Measurements from ENCODE around the gene PNPO.

PNPO gene

DNA sequence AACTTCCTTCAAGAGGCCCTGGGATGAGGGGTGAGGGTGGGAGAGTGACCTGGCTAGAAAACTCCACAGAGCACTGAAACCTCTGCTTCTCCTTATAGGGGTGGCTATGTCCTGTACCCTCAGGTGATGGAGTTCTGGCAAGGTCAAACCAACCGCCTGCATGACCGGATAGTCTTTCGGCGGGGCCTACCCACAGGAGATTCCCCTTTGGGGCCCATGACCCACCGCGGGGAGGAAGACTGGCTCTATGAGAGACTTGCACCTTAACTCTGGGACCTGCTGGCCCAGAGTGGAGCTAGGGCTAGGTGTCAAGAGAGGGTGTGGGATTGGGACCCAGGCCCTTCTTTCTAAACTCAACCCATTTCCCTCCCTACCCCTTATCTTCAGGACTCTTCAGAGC is 5.1 kb downstream of the PNPO start:
- H3K9me3 ChIP-seq (replicated peaks in 1 of 2; ENCODE audit: control insufficient read depth in 2 of 2, insufficient read depth in 1 of 2, low read depth in 1 of 2, low read length in 2 of 2) = no peaks in the 10 kb centered on the region
- H2AFZ ChIP-seq (ENCODE audit: low read length) = no peak overlapping the region
- peaks cover 8 to 11% of the 10 kb centered on the region in 2 donors for H3K4me1 ChIP-seq (ENCODE audit: control insufficient read depth in 2 of 2, insufficient read depth in 1 of 2, low read depth in 1 of 2, low read length in 2 of 2)
- H3K36me3 ChIP-seq (replicated peaks in 1 of 2; ENCODE audit: control insufficient read depth in 2 of 2, insufficient read depth in 2 of 2, low read length in 2 of 2) = peaks cover 0 to 12% of the 10 kb centered on the region in 2 donors
- peak overlapping the region; percentile 78 for H2AK5ac ChIP-seq (ENCODE audit: low read depth, low read length)
- no peak overlapping the region for H4K91ac ChIP-seq (ENCODE audit: low read depth, low read length, poor library complexity)
- no peak overlapping the region for H2BK5ac ChIP-seq (ENCODE audit: low read length)
- peak overlapping the region; percentile 18 for H2BK15ac ChIP-seq (ENCODE audit: low read length)
- no peak overlapping the region for H3K23ac ChIP-seq (ENCODE audit: low read depth, low read length, poor library complexity)
- no peak overlapping the region for H3K14ac ChIP-seq (ENCODE audit: low read length)
- no peak for DNase-seq (ENCODE audit: low spot score)
- H2BK12ac ChIP-seq (ENCODE audit: low read length) = no peak overlapping the region
- no peak overlapping the region for H2BK120ac ChIP-seq (ENCODE audit: low read depth, low read length)
- H3K27ac ChIP-seq (replicated peaks; ENCODE audit: low read length) = no peak overlapping the region
- H3K4ac ChIP-seq (ENCODE audit: low read length) = no peak overlapping the region
- no CpG with 5 or more reads among the region's 6 CpGs for WGBS, 2 donors (ENCODE audit: extremely low coverage in 2 of 2, insufficient read length in 2 of 2, insufficient replicate concordance in 1 of 2)
- H3K9ac ChIP-seq (ENCODE audit: low read depth, low read length, poor library complexity) = no peak overlapping the region
- H3K4me3 ChIP-seq (ENCODE audit: low read length in 2 of 2) = no peak overlapping the region
- H4K8ac ChIP-seq (ENCODE audit: low read depth, low read length) = no peak overlapping the region
- peak overlapping the region; percentile 36 for H3K18ac ChIP-seq (ENCODE audit: low read length)
- H3K27me3 ChIP-seq (ENCODE audit: control insufficient read depth in 3 of 3, insufficient read depth in 3 of 3, low read depth in 1 of 3, low read length in 3 of 3) = peaks cover 0 to 5% (median 0%) of the 10 kb centered on the region in 3 experiments
- no peaks in the 10 kb centered on the region for H3K79me1 ChIP-seq (ENCODE audit: low read depth, low read length)
- no peak overlapping the region for H3K4me2 ChIP-seq (ENCODE audit: insufficient read depth, low read length, poor library complexity, severe bottlenecking)

DNA sequence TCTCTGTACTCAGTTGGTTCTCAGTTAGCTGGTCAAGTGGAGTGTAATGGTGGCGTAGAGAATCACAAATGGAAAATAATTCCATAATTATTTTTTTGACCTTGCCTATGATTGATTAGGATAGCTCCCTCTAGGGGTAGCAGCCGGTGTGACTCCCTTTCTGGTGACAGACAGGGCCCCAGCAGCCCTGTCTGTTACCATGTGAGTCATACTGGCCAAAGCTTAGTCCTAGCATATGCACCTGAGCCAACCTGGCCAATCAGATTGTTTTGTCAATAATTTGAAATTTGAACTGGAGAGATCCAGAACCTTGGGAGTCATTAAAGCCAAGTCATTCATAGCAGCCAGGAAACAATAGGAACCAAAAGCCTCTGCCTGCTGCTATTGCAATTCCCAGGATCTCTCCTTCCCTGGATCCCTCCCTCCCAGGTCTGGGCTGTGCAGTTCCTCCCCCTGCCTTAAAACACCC is 5.6 kb downstream of the PNPO start:
- peaks cover 0 to 3% (median 0%) of the 10 kb centered on the region in 3 experiments for H3K27me3 ChIP-seq (ENCODE audit: control insufficient read depth in 3 of 3, insufficient read depth in 3 of 3, low read depth in 1 of 3, low read length in 3 of 3)
- H2BK15ac ChIP-seq (ENCODE audit: low read length) = no peak overlapping the region
- H2AFZ ChIP-seq (ENCODE audit: low read length) = no peak overlapping the region
- WGBS, 2 donors (ENCODE audit: extremely low coverage in 2 of 2, insufficient read length in 2 of 2, insufficient replicate concordance in 1 of 2) = no CpG with 5 or more reads among the region's 2 CpGs
- H3K79me1 ChIP-seq (ENCODE audit: low read depth, low read length) = no peaks in the 10 kb centered on the region
- no peak overlapping the region for H3K23ac ChIP-seq (ENCODE audit: low read depth, low read length, poor library complexity)
- no peak overlapping the region for H3K9ac ChIP-seq (ENCODE audit: low read depth, low read length, poor library complexity)
- no peak overlapping the region for H3K4me2 ChIP-seq (ENCODE audit: insufficient read depth, low read length, poor library complexity, severe bottlenecking)
- no peak overlapping the region for H3K4ac ChIP-seq (ENCODE audit: low read length)
- H4K91ac ChIP-seq (ENCODE audit: low read depth, low read length, poor library complexity) = no peak overlapping the region
- no peaks in the 10 kb centered on the region for H3K9me3 ChIP-seq (replicated peaks in 1 of 2; ENCODE audit: control insufficient read depth in 2 of 2, insufficient read depth in 1 of 2, low read depth in 1 of 2, low read length in 2 of 2)
- peak overlapping the region; percentile 78 for H2AK5ac ChIP-seq (ENCODE audit: low read depth, low read length)
- no peak overlapping the region for H3K27ac ChIP-seq (replicated peaks; ENCODE audit: low read length)
- peaks cover 0 to 12% of the 10 kb centered on the region in 2 donors for H3K36me3 ChIP-seq (replicated peaks in 1 of 2; ENCODE audit: control insufficient read depth in 2 of 2, insufficient read depth in 2 of 2, low read length in 2 of 2)
- H3K4me1 ChIP-seq (ENCODE audit: control insufficient read depth in 2 of 2, insufficient read depth in 1 of 2, low read depth in 1 of 2, low read length in 2 of 2) = peaks cover 7 to 9% of the 10 kb centered on the region in 2 donors
- peak; percentile 56 for DNase-seq (ENCODE audit: low spot score)
- H3K14ac ChIP-seq (ENCODE audit: low read length) = no peak overlapping the region
- no peak overlapping the region for H2BK120ac ChIP-seq (ENCODE audit: low read depth, low read length)
- H2BK12ac ChIP-seq (ENCODE audit: low read length) = no peak overlapping the region
- H2BK5ac ChIP-seq (ENCODE audit: low read length) = no peak overlapping the region
- no peak overlapping the region for H3K18ac ChIP-seq (ENCODE audit: low read length)
- H4K8ac ChIP-seq (ENCODE audit: low read depth, low read length) = no peak overlapping the region
- no peak overlapping the region for H3K4me3 ChIP-seq (ENCODE audit: low read length in 2 of 2)

DNA sequence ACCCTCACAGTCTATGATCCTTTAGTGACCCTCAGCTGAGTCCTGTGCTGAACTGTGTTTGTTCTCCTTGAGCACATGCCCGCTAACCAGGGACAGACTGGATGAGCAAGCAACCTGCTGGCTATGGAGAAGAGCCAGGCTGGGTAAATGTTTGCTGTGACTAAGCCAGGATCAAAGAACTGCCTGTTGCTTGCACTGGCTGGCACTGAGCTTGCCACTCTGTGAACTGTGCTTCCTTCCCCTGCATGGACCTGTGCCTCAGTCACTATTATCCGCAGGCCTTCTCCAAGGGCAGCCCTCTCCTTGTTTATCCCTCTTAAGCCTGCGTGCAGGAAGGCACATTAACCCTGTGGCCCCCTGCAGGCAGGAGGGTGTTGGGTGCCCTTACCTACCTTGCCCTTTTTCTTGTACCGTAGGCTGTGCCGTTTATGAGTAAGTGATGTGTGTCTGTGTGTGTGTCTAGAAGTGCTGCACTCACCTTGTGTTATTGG is 7.4 kb downstream of the PNPO start:
- Histone ChIP-seq H3K27me3 (ENCODE audit: control insufficient read depth in 3 of 3, insufficient read depth in 3 of 3, low read depth in 1 of 3, low read length in 3 of 3) (peaks cover 0 to 3% (median 0%) of the 10 kb centered on the region in 3 experiments), H3K23ac (ENCODE audit: low read depth, low read length, poor library complexity) (no peak overlapping the region), H4K91ac (ENCODE audit: low read depth, low read length, poor library complexity) (no peak overlapping the region), H3K4me1 (ENCODE audit: control insufficient read depth in 2 of 2, insufficient read depth in 1 of 2, low read depth in 1 of 2, low read length in 2 of 2) (peaks cover 6% of the 10 kb centered on the region in 2 donors), H3K18ac (ENCODE audit: low read length) (peak overlapping the region; percentile 73), H3K4ac (ENCODE audit: low read length) (no peak overlapping the region), H3K4me3 (ENCODE audit: low read length in 2 of 2) (peak overlapping the region in 1 of 2 donors; percentile 13), H2AK5ac (ENCODE audit: low read depth, low read length) (no peak overlapping the region), H2BK5ac (ENCODE audit: low read length) (no peak overlapping the region), H2BK12ac (ENCODE audit: low read length) (no peak overlapping the region), H3K79me1 (ENCODE audit: low read depth, low read length) (no peaks in the 10 kb centered on the region), H2BK120ac (ENCODE audit: low read depth, low read length) (no peak overlapping the region), H3K14ac (ENCODE audit: low read length) (no peak overlapping the region), H4K8ac (ENCODE audit: low read depth, low read length) (peak overlapping the region; percentile 7), H2AFZ (ENCODE audit: low read length) (peak overlapping the region; percentile 84), H3K36me3 (replicated peaks in 1 of 2; ENCODE audit: control insufficient read depth in 2 of 2, insufficient read depth in 2 of 2, low read length in 2 of 2) (peaks cover 0 to 12% of the 10 kb centered on the region in 2 donors), H3K9me3 (replicated peaks in 1 of 2; ENCODE audit: control insufficient read depth in 2 of 2, insufficient read depth in 1 of 2, low read depth in 1 of 2, low read length in 2 of 2) (no peaks in the 10 kb centered on the region), H3K27ac (replicated peaks; ENCODE audit: low read length) (no peak overlapping the region), H3K9ac (ENCODE audit: low read depth, low read length, poor library complexity) (no peak overlapping the region), H3K4me2 (ENCODE audit: insufficient read depth, low read length, poor library complexity, severe bottlenecking) (no peak overlapping the region), H2BK15ac (ENCODE audit: low read length) (no peak overlapping the region)
- WGBS, 2 donors (ENCODE audit: extremely low coverage in 2 of 2, insufficient read length in 2 of 2, insufficient replicate concordance in 1 of 2) = no CpG with 5 or more reads among the region's 5 CpGs
- DNase-seq (ENCODE audit: low spot score) = no peak

DNA sequence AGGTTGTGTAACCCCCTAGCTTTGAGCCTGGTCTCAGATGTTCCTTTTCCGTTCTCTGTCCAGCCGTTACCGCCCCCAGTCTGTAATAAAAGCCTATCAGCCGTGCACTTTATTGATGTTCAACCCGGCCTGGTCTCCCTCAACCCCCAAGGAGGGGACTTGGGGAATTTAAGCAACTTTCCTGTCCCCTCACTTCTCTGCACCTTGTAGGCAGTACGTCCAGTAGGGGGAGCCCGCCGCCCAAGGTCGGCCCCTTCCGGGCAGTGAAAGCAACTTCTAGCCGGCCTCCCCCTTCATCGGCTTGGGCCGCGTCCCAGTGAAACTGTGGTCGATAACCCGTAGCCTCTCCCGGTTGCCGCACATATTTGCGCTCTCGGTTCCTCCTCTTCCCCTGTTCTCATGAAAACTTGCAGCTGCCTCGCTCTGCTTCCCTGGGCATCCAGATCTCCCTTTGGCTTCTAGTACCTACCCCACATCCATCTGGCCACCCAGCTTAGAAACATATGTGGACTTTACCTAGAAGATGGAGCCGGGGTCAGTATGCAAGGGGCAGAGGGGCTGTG is 7.9 kb downstream of the PNPO start:
- H2BK5ac ChIP-seq (ENCODE audit: low read length) = no peak overlapping the region
- no peak overlapping the region for H2BK120ac ChIP-seq (ENCODE audit: low read depth, low read length)
- H2BK15ac ChIP-seq (ENCODE audit: low read length) = no peak overlapping the region
- H3K23ac ChIP-seq (ENCODE audit: low read depth, low read length, poor library complexity) = no peak overlapping the region
- no CpG with 5 or more reads among the region's 22 CpGs for WGBS, 2 donors (ENCODE audit: extremely low coverage in 2 of 2, insufficient read length in 2 of 2, insufficient replicate concordance in 1 of 2)
- peaks cover 0 to 3% (median 0%) of the 10 kb centered on the region in 3 experiments for H3K27me3 ChIP-seq (ENCODE audit: control insufficient read depth in 3 of 3, insufficient read depth in 3 of 3, low read depth in 1 of 3, low read length in 3 of 3)
- H3K4me3 ChIP-seq (ENCODE audit: low read length in 2 of 2) = peak overlapping the region in 1 of 2 donors; percentile 15
- no peak overlapping the region for H3K14ac ChIP-seq (ENCODE audit: low read length)
- DNase-seq (ENCODE audit: low spot score) = peak; percentile 82
- H2AFZ ChIP-seq (ENCODE audit: low read length) = peak overlapping the region; percentile 84
- H3K4me1 ChIP-seq (ENCODE audit: control insufficient read depth in 2 of 2, insufficient read depth in 1 of 2, low read depth in 1 of 2, low read length in 2 of 2) = peaks cover 6% of the 10 kb centered on the region in 2 donors
- H3K27ac ChIP-seq (replicated peaks; ENCODE audit: low read length) = no peak overlapping the region
- no peak overlapping the region for H2AK5ac ChIP-seq (ENCODE audit: low read depth, low read length)
- no peak overlapping the region for H3K4ac ChIP-seq (ENCODE audit: low read length)
- H3K18ac ChIP-seq (ENCODE audit: low read length) = no peak overlapping the region
- no peaks in the 10 kb centered on the region for H3K9me3 ChIP-seq (replicated peaks in 1 of 2; ENCODE audit: control insufficient read depth in 2 of 2, insufficient read depth in 1 of 2, low read depth in 1 of 2, low read length in 2 of 2)
- H4K91ac ChIP-seq (ENCODE audit: low read depth, low read length, poor library complexity) = no peak overlapping the region
- H3K79me1 ChIP-seq (ENCODE audit: low read depth, low read length) = no peaks in the 10 kb centered on the region
- H3K36me3 ChIP-seq (replicated peaks in 1 of 2; ENCODE audit: control insufficient read depth in 2 of 2, insufficient read depth in 2 of 2, low read length in 2 of 2) = peaks cover 0 to 12% of the 10 kb centered on the region in 2 donors
- peak overlapping the region; percentile 27 for H3K4me2 ChIP-seq (ENCODE audit: insufficient read depth, low read length, poor library complexity, severe bottlenecking)
- H3K9ac ChIP-seq (ENCODE audit: low read depth, low read length, poor library complexity) = no peak overlapping the region
- H4K8ac ChIP-seq (ENCODE audit: low read depth, low read length) = no peak overlapping the region
- H2BK12ac ChIP-seq (ENCODE audit: low read length) = no peak overlapping the region

Measured in neuronal stem cell (in vitro differentiated cells).